ENCODE measurements around the gene TAPBP. TPM values are rescaled to one million over a fixed set of nuclear protein-coding genes. Genes with fewer than 3 reads are reported as not detected.
A peak's percentile ranks its signal among the peaks of the same experiment; 100 is the strongest.

Gene TAPBP
- total RNA-seq, 1 experiment from 2014 or later = 67.2 TPM

DNA sequence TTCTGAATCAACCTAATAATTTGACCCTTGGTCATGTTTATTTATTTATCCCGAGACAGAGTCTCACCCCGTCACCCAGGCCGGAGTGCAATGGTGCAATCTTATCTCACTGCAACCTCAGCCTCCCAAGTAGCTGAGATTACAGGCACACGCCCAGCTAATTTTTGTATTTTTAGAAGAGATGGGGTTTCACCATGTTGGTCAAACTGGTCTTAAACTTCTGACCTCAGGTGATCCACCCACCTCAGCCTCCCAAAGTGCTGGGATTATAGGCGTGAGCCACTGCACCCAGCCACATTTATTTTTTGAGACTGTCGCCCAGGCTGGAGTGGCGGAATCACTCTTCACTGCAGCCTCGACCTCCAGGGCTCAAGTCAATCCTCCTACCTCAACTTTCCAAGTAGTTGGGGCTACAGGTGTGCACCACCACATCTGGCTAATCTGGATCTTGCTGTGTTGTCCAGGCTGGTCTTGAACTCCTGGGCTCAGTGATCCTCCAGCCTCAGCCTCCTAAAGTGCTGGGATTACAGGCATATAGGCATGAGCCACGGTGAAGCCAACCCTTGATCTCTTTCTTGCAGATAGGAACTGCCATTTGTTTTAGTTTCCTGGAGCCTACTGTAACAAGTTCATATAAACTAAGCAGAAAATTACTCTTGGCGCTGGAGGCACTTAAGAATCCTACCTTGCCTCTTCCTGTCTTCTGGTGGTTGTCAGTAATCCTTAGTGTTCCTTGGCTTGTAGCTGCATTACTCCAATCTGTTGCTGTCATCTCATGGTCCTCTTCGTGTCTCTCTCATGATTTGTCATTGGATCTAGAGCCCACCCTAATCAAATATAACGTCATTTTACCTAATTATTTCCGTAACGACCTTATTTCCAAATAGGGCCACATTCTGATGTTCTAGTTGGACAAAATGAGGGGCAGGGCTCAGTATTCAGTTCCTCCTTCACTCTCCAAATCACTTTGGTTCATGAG, 39.7 kb downstream of the TAPBP start:
- Histone ChIP-seq H3K27ac (ENCODE audit: low read length) (0 out of 2 replicates have a peak overlapping the region, but pooled peaks have one; percentile 5), H3K79me2 (ENCODE audit: low read length) (peaks cover 59% of the 10 kb centered on the region), H3K9me3 (ENCODE audit: low read length) (no peaks in the 10 kb centered on the region), H4K20me1 (ENCODE audit: low read length) (peaks cover 38% of the 10 kb centered on the region), H3K27me3 (ENCODE audit: low read length) (no peaks in the 10 kb centered on the region), H3K9me2 (replicated peaks; ENCODE audit: low read length) (no peaks in the 10 kb centered on the region), H2AFZ (ENCODE audit: low read length) (no peak overlapping the region), H3F3A (ENCODE audit: low read length, unreplicated experiment) (peaks cover 29% of the 10 kb centered on the region), H3K36me3 (ENCODE audit: low read depth, low read length) (peaks cover 39% of the 10 kb centered on the region), H3K9ac (ENCODE audit: low read length) (peak overlapping the region; percentile 98; the same call in 1 of the 2 replicates), H3K4me2 (ENCODE audit: low read length) (peak overlapping the region; percentile 98), H3K4me3 (ENCODE audit: low read length) (peak overlapping the region; percentile 87), H3K4me1 (ENCODE audit: insufficient read depth, low read length) (peaks cover 46% of the 10 kb centered on the region)
- ChIA-PET POLR2A (ENCODE audit: unreplicated experiment) (interaction anchor here (0.6 kb wide), 1 partner anchor 13 kb away, joined by 5 read pairs; no protein-coding TSS in a partner anchor), CTCF (no interaction called here)
- BruUV-seq (replicated peaks) = no TSS peak
- TF ChIP-seq, protein P1, sequence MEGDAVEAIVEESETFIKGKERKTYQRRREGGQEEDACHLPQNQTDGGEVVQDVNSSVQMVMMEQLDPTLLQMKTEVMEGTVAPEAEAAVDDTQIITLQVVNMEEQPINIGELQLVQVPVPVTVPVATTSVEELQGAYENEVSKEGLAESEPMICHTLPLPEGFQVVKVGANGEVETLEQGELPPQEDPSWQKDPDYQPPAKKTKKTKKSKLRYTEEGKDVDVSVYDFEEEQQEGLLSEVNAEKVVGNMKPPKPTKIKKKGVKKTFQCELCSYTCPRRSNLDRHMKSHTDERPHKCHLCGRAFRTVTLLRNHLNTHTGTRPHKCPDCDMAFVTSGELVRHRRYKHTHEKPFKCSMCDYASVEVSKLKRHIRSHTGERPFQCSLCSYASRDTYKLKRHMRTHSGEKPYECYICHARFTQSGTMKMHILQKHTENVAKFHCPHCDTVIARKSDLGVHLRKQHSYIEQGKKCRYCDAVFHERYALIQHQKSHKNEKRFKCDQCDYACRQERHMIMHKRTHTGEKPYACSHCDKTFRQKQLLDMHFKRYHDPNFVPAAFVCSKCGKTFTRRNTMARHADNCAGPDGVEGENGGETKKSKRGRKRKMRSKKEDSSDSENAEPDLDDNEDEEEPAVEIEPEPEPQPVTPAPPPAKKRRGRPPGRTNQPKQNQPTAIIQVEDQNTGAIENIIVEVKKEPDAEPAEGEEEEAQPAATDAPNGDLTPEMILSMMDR (conservative IDR thresholded peaks at IDR 0.05; ENCODE audit: low read depth, low read length) = no peak
- TF ChIP-seq EZH2 (IDR thresholded peaks at IDR 0.05; ENCODE audit: low read length, unreplicated experiment) (no peak), EZH2phosphoT487 (IDR thresholded peaks at IDR 0.05; ENCODE audit: borderline replicate concordance, low read length) (no peak)
- intact Hi-C loops (cut with micrococcal nuclease) = loop anchor here (10.0 kb wide), 1 partner anchor 69 kb away; the partner anchor contains the start of genes HSD17B8, RING1, RXRB and SLC39A7
- DNase-seq = no peak
- no peak for ATAC-seq

DNA sequence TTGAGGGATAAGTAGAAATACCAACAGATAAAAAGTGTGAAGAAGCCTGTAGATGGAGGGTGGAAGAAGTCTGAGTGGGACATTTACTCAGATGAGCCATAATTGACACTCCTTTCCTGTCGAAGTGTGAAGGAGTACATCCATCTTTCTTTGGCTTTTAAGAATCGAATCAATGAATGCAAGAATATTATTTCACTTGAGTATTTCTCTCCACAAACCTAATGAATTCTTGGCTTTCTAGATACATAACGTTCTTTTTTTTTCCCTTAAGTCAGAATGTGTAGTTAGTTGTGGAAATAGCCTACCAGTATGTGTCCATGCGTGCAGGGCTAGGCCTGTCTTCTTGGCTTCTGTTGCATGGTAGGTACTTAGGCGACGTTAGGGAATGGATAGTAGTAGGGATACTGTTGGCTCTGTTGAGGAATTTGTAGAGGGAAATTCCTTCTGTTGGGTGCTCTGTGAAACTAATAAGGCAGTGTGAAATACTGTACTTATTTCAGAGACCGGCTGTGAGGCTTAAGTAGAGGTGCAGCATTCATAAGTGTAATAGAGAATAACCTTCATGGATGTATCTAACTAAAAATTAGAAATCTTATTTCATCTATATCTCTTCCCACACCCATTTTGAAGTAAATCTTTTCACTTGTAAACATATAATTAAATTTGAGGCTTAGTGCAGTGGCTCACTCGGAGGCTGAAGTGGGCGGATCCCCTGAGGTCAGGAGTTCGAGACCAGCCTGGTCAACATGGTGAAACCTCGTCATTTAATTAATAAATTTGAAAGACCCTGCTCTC, 40.6 kb downstream of the TAPBP start:
- POLR2A ChIA-PET (ENCODE audit: unreplicated experiment) = no interaction called here
- intact Hi-C loops (cut with micrococcal nuclease) = loop anchor here (10.0 kb wide), 1 partner anchor 69 kb away; the partner anchor contains the start of genes HSD17B8, RING1, RXRB and SLC39A7

More for the DNA sequence above, 40.6 kb downstream of the TAPBP start:
- peak overlapping the region; percentile 98 for H3K4me2 ChIP-seq (ENCODE audit: low read length)
- peak overlapping the region; percentile 87 for H3K4me3 ChIP-seq (ENCODE audit: low read length)
- H3K27ac ChIP-seq (ENCODE audit: low read length) = peak overlapping the region; percentile 59
- peaks cover 46% of the 10 kb centered on the region for H3K4me1 ChIP-seq (ENCODE audit: insufficient read depth, low read length)
- no TSS peak for BruUV-seq (replicated peaks)
- no peaks in the 10 kb centered on the region for H3K27me3 ChIP-seq (ENCODE audit: low read length)
- H3K9me2 ChIP-seq (replicated peaks; ENCODE audit: low read length) = no peaks in the 10 kb centered on the region
- CTCF ChIA-PET = no interaction called here
- ATAC-seq (no peak), DNase-seq (no peak)
- no peak overlapping the region for H2AFZ ChIP-seq (ENCODE audit: low read length)
- H3F3A ChIP-seq (ENCODE audit: low read length, unreplicated experiment) = peaks cover 29% of the 10 kb centered on the region
- H3K36me3 ChIP-seq (ENCODE audit: low read depth, low read length) = peaks cover 40% of the 10 kb centered on the region
- TF ChIP-seq EZH2phosphoT487 (IDR thresholded peaks at IDR 0.05; ENCODE audit: borderline replicate concordance, low read length) = no peak
- TF ChIP-seq, protein P1 (conservative IDR thresholded peaks at IDR 0.05; ENCODE audit: low read depth, low read length) = no peak
- no peak for TF ChIP-seq EZH2 (IDR thresholded peaks at IDR 0.05; ENCODE audit: low read length, unreplicated experiment)
- peak overlapping the region; percentile 98 for H3K9ac ChIP-seq (ENCODE audit: low read length)
- peaks cover 59% of the 10 kb centered on the region for H3K79me2 ChIP-seq (ENCODE audit: low read length)
- H4K20me1 ChIP-seq (ENCODE audit: low read length) = peaks cover 38% of the 10 kb centered on the region
- H3K9me3 ChIP-seq (ENCODE audit: low read length) = no peaks in the 10 kb centered on the region
